ENCODE measurements around the gene EHBP1. TPM values are rescaled to one million over a fixed set of nuclear protein-coding genes. Genes with fewer than 3 reads are reported as not detected.

The EHBP1 gene
- total and polyA plus RNA-seq, 2 donors (not counting 3 experiments of a cell fraction or from before 2014, with no cell fraction given) = 8.4 to 34.8 TPM

GRCh38 chr2:62904344-62904743 lies 198.8 kb downstream of the EHBP1 start:
- no peak overlapping the region for H3K4me3 ChIP-seq (replicated peaks in 1 of 3; ENCODE audit: insufficient read depth in 1 of 3, low read depth in 1 of 3, low read length in 3 of 3)
- no peak for TF ChIP-seq MYC (IDR thresholded peaks at IDR 0.05; ENCODE audit: low read depth, low read length)
- no peaks in the 10 kb centered on the region for H3K9me1 ChIP-seq (replicated peaks; ENCODE audit: control insufficient read depth, extremely low read depth, insufficient read depth, low read length)
- H3K27me3 ChIP-seq (ENCODE audit: control insufficient read depth in 2 of 2, insufficient read depth in 2 of 2, low read length in 2 of 2) = no peaks in the 10 kb centered on the region
- H4K20me1 ChIP-seq (replicated peaks; ENCODE audit: control insufficient read depth, extremely low read depth, insufficient read depth, low read length) = no peaks in the 10 kb centered on the region
- FAIRE-seq (no peak), DNase-seq (ENCODE audit: low read depth, low spot score) (no peak)
- no peak overlapping the region for H2AFZ ChIP-seq (ENCODE audit: low read depth, low read length)
- ChIA-PET CTCF (no interaction called here), POLR2A (no interaction called here)
- intact Hi-C loops (cut with micrococcal nuclease) (no loop called here), dilution Hi-C loops (cut with MboI; ENCODE audit: extremely low pct_ligation_motif_present, low sequenced_read_pairs) (no loop called here)
- H3K4me1 ChIP-seq (ENCODE audit: control insufficient read depth, extremely low read depth, insufficient read depth, low read length) = no peaks in the 10 kb centered on the region
- H3K4me2 ChIP-seq (ENCODE audit: insufficient read depth, low read length) = no peak overlapping the region
- no peak overlapping the region for H3K9ac ChIP-seq (replicated peaks; ENCODE audit: extremely low read depth, insufficient read depth, low read length)
- BruUV-seq (replicated peaks) = no TSS peak
- H3K79me2 ChIP-seq (ENCODE audit: control insufficient read depth, insufficient read depth, low read length) = no peaks in the 10 kb centered on the region
- H3K36me3 ChIP-seq (ENCODE audit: control insufficient read depth in 2 of 2, extremely low read depth in 1 of 2, insufficient read depth in 2 of 2, low read length in 2 of 2) = no peaks in the 10 kb centered on the region
- H3K27ac ChIP-seq (ENCODE audit: insufficient read depth, low read depth, low read length) = no peak overlapping the region
- H3K9me3 ChIP-seq (replicated peaks; ENCODE audit: control insufficient read depth, insufficient read depth, low read length) = no peaks in the 10 kb centered on the region

- no peaks in the 10 kb centered on the region for H3K9me3 ChIP-seq (replicated peaks; ENCODE audit: control insufficient read depth, insufficient read depth, low read length)
- dilution Hi-C loops (cut with MboI; ENCODE audit: extremely low pct_ligation_motif_present, low sequenced_read_pairs) (no loop called here), intact Hi-C loops (cut with micrococcal nuclease) (no loop called here)
- ChIA-PET POLR2A (no interaction called here), CTCF (no interaction called here)
- H4K20me1 ChIP-seq (replicated peaks; ENCODE audit: control insufficient read depth, extremely low read depth, insufficient read depth, low read length) = no peaks in the 10 kb centered on the region
- no peak overlapping the region for H3K4me3 ChIP-seq (replicated peaks in 1 of 3; ENCODE audit: insufficient read depth in 1 of 3, low read depth in 1 of 3, low read length in 3 of 3)
- no peak overlapping the region for H3K4me2 ChIP-seq (ENCODE audit: insufficient read depth, low read length)
- H3K27ac ChIP-seq (ENCODE audit: insufficient read depth, low read depth, low read length) = no peak overlapping the region
- no peaks in the 10 kb centered on the region for H3K9me1 ChIP-seq (replicated peaks; ENCODE audit: control insufficient read depth, extremely low read depth, insufficient read depth, low read length)
- H3K27me3 ChIP-seq (ENCODE audit: control insufficient read depth in 2 of 2, insufficient read depth in 2 of 2, low read length in 2 of 2) = no peaks in the 10 kb centered on the region
- no peak overlapping the region for H3K9ac ChIP-seq (replicated peaks; ENCODE audit: extremely low read depth, insufficient read depth, low read length)
- H3K4me1 ChIP-seq (ENCODE audit: control insufficient read depth, extremely low read depth, insufficient read depth, low read length) = no peaks in the 10 kb centered on the region
- no peak overlapping the region for H2AFZ ChIP-seq (ENCODE audit: low read depth, low read length)
- FAIRE-seq (no peak), DNase-seq (ENCODE audit: low read depth, low spot score) (no peak)
- no peaks in the 10 kb centered on the region for H3K36me3 ChIP-seq (ENCODE audit: control insufficient read depth in 2 of 2, extremely low read depth in 1 of 2, insufficient read depth in 2 of 2, low read length in 2 of 2)
- no peaks in the 10 kb centered on the region for H3K79me2 ChIP-seq (ENCODE audit: control insufficient read depth, insufficient read depth, low read length)
- no TSS peak for BruUV-seq (replicated peaks)
- TF ChIP-seq GATA2 (IDR thresholded peaks at IDR 0.05; ENCODE audit: insufficient read depth, insufficient read length, low read depth, low read length) (no peak), JUN (IDR thresholded peaks at IDR 0.05; ENCODE audit: borderline replicate concordance, insufficient read depth, insufficient read length, low read depth) (no peak), MYC (IDR thresholded peaks at IDR 0.05; ENCODE audit: low read depth, low read length) (no peak), POLR2AphosphoS5 (IDR thresholded peaks at IDR 0.05; ENCODE audit: insufficient read depth, low read depth, low read length) (no peak), EZH2 (IDR thresholded peaks at IDR 0.05; ENCODE audit: borderline replicate concordance, low read depth, low read length, severe bottlenecking) (no peak)
These were observed 202.6 kb downstream of the EHBP1 start for GRCh38 chr2:62908145-62908544.
